Mesendoderm (in vitro differentiated cells): ENCODE data around the gene RSAD2.

ENCODE experiments used
- DNase-seq: peaks from one replicate; pipeline ENCODE4 v3.0.0; 2013
- H2AK5ac ChIP-seq: 2 replicates; pipeline ENCODE4 v1.6.1; 2013; ENCODE audit warnings: low read length, inconsistent platforms
- H2BK120ac ChIP-seq: 2 replicates; pipeline ENCODE4 v1.6.1; 2013; ENCODE audit warnings: low read depth, mild to moderate bottlenecking, low read length, moderate library complexity, mixed read lengths
- H2BK15ac ChIP-seq: replicated peaks from 2 replicates; pipeline ENCODE4 v1.6.1; 2013; ENCODE audit warnings: low read depth, mild to moderate bottlenecking, moderate library complexity
- H2BK5ac ChIP-seq: 2 replicates; pipeline ENCODE4 v1.6.1; 2013; ENCODE audit warnings: low read length, inconsistent platforms
- H3K18ac ChIP-seq: 2 replicates; pipeline ENCODE4 v1.6.1; 2013; ENCODE audit warnings: mild to moderate bottlenecking, low read length, mixed read lengths
- H3K23ac ChIP-seq: one replicate; pipeline ENCODE4 v1.6.1; 2013; ENCODE audit warnings: low read length
- H3K27ac ChIP-seq: 2 replicates; pipeline ENCODE4 v1.5.1; 2013; ENCODE audit warnings: low read depth, mild to moderate bottlenecking, inconsistent platforms, low read length, moderate library complexity
- H3K27me3 ChIP-seq: 2 replicates; pipeline ENCODE4 v1.6.1; 2013; ENCODE audit warnings: low read length, control low read depth, mild to moderate bottlenecking, inconsistent platforms; ENCODE audit not compliant: insufficient read depth, poor library complexity
- H3K36me3 ChIP-seq: 2 replicates; pipeline ENCODE4 v1.6.1; 2013; ENCODE audit warnings: low read length, inconsistent platforms; ENCODE audit not compliant: control insufficient read depth, insufficient read depth
- H3K4ac ChIP-seq: one replicate; pipeline ENCODE4 v1.6.1; 2013; ENCODE audit warnings: low read depth, mild to moderate bottlenecking, low read length, moderate library complexity
- H3K4me1 ChIP-seq: 2 replicates; pipeline ENCODE4 v1.6.1; 2013; ENCODE audit warnings: low read depth, low read length, inconsistent platforms; ENCODE audit not compliant: control insufficient read depth
- H3K4me2 ChIP-seq: 2 replicates; pipeline ENCODE4 v1.6.1; 2013; ENCODE audit warnings: low read length
- H3K4me3 ChIP-seq: 2 replicates; pipeline ENCODE4 v1.5.1; 2013; ENCODE audit warnings: mild to moderate bottlenecking, low read length
- H3K56ac ChIP-seq: one replicate; pipeline ENCODE4 v1.6.1; 2013; ENCODE audit warnings: low read length
- H3K79me1 ChIP-seq: 2 replicates; pipeline ENCODE4 v1.6.1; 2013; ENCODE audit warnings: low read length, inconsistent platforms
- H3K79me2 ChIP-seq: 2 replicates; pipeline ENCODE4 v1.6.1; 2013; ENCODE audit warnings: mild to moderate bottlenecking, low read length; ENCODE audit not compliant: control insufficient read depth, insufficient read depth
- H3K9ac ChIP-seq: 2 replicates; pipeline ENCODE4 v1.6.1; 2013; ENCODE audit warnings: low read length, inconsistent platforms
- H4K5ac ChIP-seq: one replicate; pipeline ENCODE4 v1.6.1; 2013; ENCODE audit warnings: low read length
- H4K8ac ChIP-seq: one replicate; pipeline ENCODE4 v1.6.1; 2013; ENCODE audit warnings: low read depth, mild to moderate bottlenecking, control low read depth, low read length, moderate library complexity
- WGBS: extraction: QIAGEN DNeasy Blood & Tissue Kit; methylation state at CpG from one replicate; pipeline ENCODE4 v1.1.7; 2013; ENCODE audit warnings: low lambda C conversion rate, missing lambda C conversion rate; ENCODE audit not compliant: insufficient coverage; ENCODE audit errors: extremely low coverage; 5-methylcytosine and 5-hydroxymethylcytosine counted together

Gene RSAD2

DNA sequence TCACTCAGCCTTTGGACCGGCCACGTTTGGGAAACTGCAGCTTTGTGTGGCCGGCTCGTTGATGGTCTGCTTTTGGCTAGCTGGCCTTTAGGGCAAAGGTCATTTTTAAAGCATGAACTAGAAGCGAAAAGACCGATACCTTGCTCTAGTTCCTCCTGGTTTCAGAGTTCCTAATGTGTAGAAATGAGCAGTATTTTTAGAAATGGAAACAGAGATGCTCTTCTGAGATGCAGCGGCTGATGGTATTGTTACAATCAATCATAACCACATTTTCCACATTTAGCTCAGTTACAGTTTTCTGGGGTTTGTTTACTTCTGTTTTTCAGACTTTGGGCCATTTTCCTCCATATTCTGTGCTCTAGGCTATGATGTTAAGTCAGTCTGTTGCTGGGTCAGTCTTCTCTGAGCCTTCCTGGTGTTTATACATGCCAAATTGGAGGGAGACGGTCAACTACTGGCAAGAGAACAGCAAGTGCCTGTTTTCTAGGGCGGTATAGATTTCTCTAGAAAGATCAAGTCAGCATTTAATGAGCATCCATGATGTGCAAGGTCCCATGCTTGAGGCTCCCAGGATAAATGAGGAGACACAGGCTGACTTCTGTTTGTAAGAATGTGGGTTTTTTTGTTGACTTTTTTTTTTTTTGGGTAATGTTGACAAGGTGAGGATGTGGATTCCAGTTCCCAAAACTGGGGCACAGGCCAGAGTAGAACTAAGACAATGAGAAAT lies 67.7 kb downstream of the RSAD2 start:
- Histone ChIP-seq H3K27me3 (no peaks in the 10 kb centered on the region), H3K79me1 (no peaks in the 10 kb centered on the region), H3K36me3 (no peaks in the 10 kb centered on the region), H3K4ac (no peak overlapping the region), H2BK5ac (no peak overlapping the region), H3K18ac (no peak overlapping the region), H3K79me2 (no peaks in the 10 kb centered on the region), H3K27ac (no peak overlapping the region), H3K4me1 (peaks cover 2% of the 10 kb centered on the region), H3K56ac (no peak overlapping the region), H4K8ac (no peak overlapping the region), H2BK15ac (no peak overlapping the region), H2BK120ac (no peak overlapping the region), H4K5ac (no peak overlapping the region), H3K4me2 (no peak overlapping the region), H3K4me3 (no peak overlapping the region), H3K9ac (no peak overlapping the region), H3K23ac (no peak overlapping the region), H2AK5ac (no peak overlapping the region)
- DNase-seq: no peak
- WGBS: no CpG with 5 or more reads among the region's 9 CpGs

DNA sequence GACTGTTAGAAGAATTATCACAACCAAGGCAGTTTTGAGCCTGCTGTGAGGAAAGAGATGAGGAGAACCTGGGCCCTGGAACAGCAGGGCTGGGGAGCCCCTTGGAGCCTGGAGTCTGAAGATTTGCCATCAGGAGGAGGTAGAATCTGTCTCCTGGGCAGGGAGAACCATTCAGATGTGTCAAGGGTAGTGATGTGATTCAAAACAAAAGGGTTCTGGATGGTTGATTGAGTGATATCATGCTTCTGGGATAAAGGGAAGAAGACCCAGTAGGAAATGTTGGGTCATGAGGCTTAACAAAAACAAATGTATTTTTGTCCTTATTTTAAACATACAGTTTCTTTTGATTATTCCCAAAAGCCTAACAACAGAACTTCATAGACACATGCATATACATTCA lies 68.2 kb downstream of the RSAD2 start:
- no peak overlapping the region for H3K4me2 ChIP-seq
- no peak overlapping the region for H3K9ac ChIP-seq
- H3K18ac ChIP-seq: no peak overlapping the region
- no peak overlapping the region for H3K27ac ChIP-seq
- H4K8ac ChIP-seq: no peak overlapping the region
- H2BK15ac ChIP-seq: no peak overlapping the region
- no peak overlapping the region for H3K4me3 ChIP-seq
- H3K27me3 ChIP-seq: no peaks in the 10 kb centered on the region
- no peak overlapping the region for H2AK5ac ChIP-seq
- H3K79me2 ChIP-seq: no peaks in the 10 kb centered on the region
- DNase-seq: no peak
- H3K36me3 ChIP-seq: no peaks in the 10 kb centered on the region
- H4K5ac ChIP-seq: no peak overlapping the region
- no peak overlapping the region for H3K56ac ChIP-seq
- H2BK5ac ChIP-seq: no peak overlapping the region
- no peak overlapping the region for H2BK120ac ChIP-seq
- H3K4ac ChIP-seq: no peak overlapping the region
- peaks cover under 1% of the 10 kb centered on the region for H3K4me1 ChIP-seq
- no peaks in the 10 kb centered on the region for H3K79me1 ChIP-seq
- no peak overlapping the region for H3K23ac ChIP-seq

DNA sequence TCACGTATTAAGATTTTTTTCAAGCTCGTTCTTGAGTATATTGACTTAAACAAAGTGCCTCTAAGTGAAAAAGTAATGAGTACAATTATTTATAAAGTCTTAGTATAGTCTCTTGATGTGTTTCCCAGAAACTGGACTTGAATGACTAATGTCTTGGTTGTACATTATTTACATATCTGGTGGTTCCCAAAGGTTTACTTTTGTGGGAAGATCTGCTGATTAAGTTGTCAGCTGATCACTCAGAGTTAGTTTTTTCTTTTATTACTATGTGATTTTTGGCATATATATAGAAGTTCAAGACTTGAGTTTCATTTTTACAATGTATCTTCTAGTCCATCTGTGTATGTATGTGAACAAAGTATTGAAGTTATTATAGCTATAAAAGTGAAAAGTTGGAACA lies 69.1 kb downstream of the RSAD2 start:
- H2AK5ac ChIP-seq: no peak overlapping the region
- no peaks in the 10 kb centered on the region for H3K4me1 ChIP-seq
- H3K18ac ChIP-seq: no peak overlapping the region
- H2BK120ac ChIP-seq: no peak overlapping the region
- no peaks in the 10 kb centered on the region for H3K27me3 ChIP-seq
- H4K5ac ChIP-seq: no peak overlapping the region
- no peak overlapping the region for H3K27ac ChIP-seq
- no peaks in the 10 kb centered on the region for H3K36me3 ChIP-seq
- H3K79me1 ChIP-seq: no peaks in the 10 kb centered on the region
- H3K4me3 ChIP-seq: no peak overlapping the region
- DNase-seq: no peak
- no peak overlapping the region for H3K9ac ChIP-seq
- no CpG with 5 or more reads among the region's 2 CpGs for WGBS
- H2BK15ac ChIP-seq: no peak overlapping the region
- H3K4me2 ChIP-seq: no peak overlapping the region
- H4K8ac ChIP-seq: no peak overlapping the region
- no peaks in the 10 kb centered on the region for H3K79me2 ChIP-seq
- no peak overlapping the region for H3K56ac ChIP-seq
- no peak overlapping the region for H2BK5ac ChIP-seq
- no peak overlapping the region for H3K23ac ChIP-seq
- no peak overlapping the region for H3K4ac ChIP-seq
